ENCODE data around the gene ADGRA3. TPM values are rescaled to one million over a fixed set of nuclear protein-coding genes. Genes with fewer than 3 reads are reported as not detected.

ADGRA3 gene
- total RNA-seq, 3 donors from 2014 or later (not counting 1 experiment from before 2014, with no cell fraction given): 5.5 to 15.8 (median 8.2) TPM

DNA sequence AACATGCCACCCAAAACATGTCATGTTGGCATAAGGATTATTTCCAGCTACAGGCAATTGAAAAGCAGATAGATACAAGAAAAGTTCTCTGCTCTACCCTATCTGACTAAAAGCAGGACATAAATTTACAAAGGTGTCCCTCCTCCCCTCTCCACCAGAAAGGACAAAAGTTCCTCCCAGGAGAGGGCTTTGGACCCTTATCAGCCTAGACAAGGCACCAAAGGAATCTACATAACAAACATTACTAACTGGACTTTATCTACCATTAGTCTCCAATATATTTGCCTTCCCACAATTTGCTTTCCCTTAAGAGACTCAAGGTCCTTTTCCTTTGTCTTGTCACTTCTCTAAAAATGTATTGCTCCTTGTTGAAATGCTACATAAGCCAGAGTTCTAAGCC, 55.6 kb downstream of the ADGRA3 start:
- Histone ChIP-seq H3K36me3 (ENCODE audit: control insufficient read depth, insufficient read depth, low read length) (no peaks in the 10 kb centered on the region), H3K4me3 (ENCODE audit: low read length) (no peak overlapping the region), H3K4me1 (ENCODE audit: control insufficient read depth, insufficient read depth, low read length) (no peaks in the 10 kb centered on the region), H3K27ac (ENCODE audit: low read length) (no peak overlapping the region), H3K27me3 (ENCODE audit: control insufficient read depth, insufficient read depth, low read length) (no peaks in the 10 kb centered on the region), H3K9me3 (ENCODE audit: control insufficient read depth, insufficient read depth, low read length) (no peaks in the 10 kb centered on the region)
- Mint-ChIP-seq H3K27ac (no peak overlapping the region), H3K4me1 (peaks cover 16 to 17% of the 10 kb centered on the region in 2 donors), H3K4me3 (no peak overlapping the region), H3K27me3 (ENCODE audit: low read depth in 2 of 2) (no peaks in the 10 kb centered on the region), H3K9me3 (no peaks in the 10 kb centered on the region), H3K36me3 (no peaks in the 10 kb centered on the region)
- no peak for ATAC-seq
- DNase-seq: no peak
- intact Hi-C loops (cut with micrococcal nuclease): no loop called here
- TF ChIP-seq, protein P1, sequence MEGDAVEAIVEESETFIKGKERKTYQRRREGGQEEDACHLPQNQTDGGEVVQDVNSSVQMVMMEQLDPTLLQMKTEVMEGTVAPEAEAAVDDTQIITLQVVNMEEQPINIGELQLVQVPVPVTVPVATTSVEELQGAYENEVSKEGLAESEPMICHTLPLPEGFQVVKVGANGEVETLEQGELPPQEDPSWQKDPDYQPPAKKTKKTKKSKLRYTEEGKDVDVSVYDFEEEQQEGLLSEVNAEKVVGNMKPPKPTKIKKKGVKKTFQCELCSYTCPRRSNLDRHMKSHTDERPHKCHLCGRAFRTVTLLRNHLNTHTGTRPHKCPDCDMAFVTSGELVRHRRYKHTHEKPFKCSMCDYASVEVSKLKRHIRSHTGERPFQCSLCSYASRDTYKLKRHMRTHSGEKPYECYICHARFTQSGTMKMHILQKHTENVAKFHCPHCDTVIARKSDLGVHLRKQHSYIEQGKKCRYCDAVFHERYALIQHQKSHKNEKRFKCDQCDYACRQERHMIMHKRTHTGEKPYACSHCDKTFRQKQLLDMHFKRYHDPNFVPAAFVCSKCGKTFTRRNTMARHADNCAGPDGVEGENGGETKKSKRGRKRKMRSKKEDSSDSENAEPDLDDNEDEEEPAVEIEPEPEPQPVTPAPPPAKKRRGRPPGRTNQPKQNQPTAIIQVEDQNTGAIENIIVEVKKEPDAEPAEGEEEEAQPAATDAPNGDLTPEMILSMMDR (IDR thresholded peaks at IDR 0.05): no peak

DNA sequence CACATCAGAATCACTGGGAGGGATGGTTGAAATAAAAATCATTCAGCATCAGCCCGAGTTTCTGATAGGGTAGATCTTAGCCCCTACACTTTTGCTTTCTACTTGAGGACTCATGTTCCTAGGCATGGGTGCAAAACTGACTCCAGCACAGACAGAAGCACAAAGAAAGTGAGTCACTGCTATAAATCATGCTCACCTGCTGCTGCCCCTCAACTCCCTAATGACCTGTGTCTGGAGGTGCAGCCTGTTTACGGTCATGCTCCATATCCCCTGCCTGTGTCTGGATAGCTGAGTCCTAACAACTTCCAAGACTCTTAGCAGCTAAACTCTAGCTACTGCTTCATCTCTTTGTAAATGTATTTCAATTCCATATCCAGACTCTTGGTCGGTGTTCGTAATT, 57.8 kb downstream of the ADGRA3 start:
- no peaks in the 10 kb centered on the region for H3K36me3 Mint-ChIP-seq
- no peak overlapping the region for H3K4me3 Mint-ChIP-seq
- no peak overlapping the region for H3K4me3 ChIP-seq (ENCODE audit: low read length)
- H3K4me1 ChIP-seq (ENCODE audit: control insufficient read depth, insufficient read depth, low read length): no peaks in the 10 kb centered on the region
- peaks cover 4 to 6% of the 10 kb centered on the region in 2 donors for H3K4me1 Mint-ChIP-seq
- TF ChIP-seq, protein P1 (IDR thresholded peaks at IDR 0.05): no peak
- intact Hi-C loops (cut with micrococcal nuclease): no loop called here
- ATAC-seq (no peak), DNase-seq (no peak)
- no peaks in the 10 kb centered on the region for H3K9me3 ChIP-seq (ENCODE audit: control insufficient read depth, insufficient read depth, low read length)
- no peaks in the 10 kb centered on the region for H3K9me3 Mint-ChIP-seq
- no peaks in the 10 kb centered on the region for H3K36me3 ChIP-seq (ENCODE audit: control insufficient read depth, insufficient read depth, low read length)
- H3K27me3 ChIP-seq (ENCODE audit: control insufficient read depth, insufficient read depth, low read length): no peaks in the 10 kb centered on the region
- H3K27ac ChIP-seq (ENCODE audit: low read length): no peak overlapping the region
- no peaks in the 10 kb centered on the region for H3K27me3 Mint-ChIP-seq (ENCODE audit: low read depth in 2 of 2)
- H3K27ac Mint-ChIP-seq: no peak overlapping the region
- 93% methylated on average over 4 of the region's 4 CpGs for WGBS (ENCODE audit: insufficient coverage)

GRCh38 chr4:22457348-22457747, 58.5 kb downstream of the ADGRA3 start:
- intact Hi-C loops (cut with micrococcal nuclease): no loop called here
- DNase-seq: no peak
- no peaks in the 10 kb centered on the region for H3K9me3 Mint-ChIP-seq
- H3K4me3 Mint-ChIP-seq: no peak overlapping the region
- Histone ChIP-seq H3K9me3 (ENCODE audit: control insufficient read depth, insufficient read depth, low read length) (no peaks in the 10 kb centered on the region), H3K27me3 (ENCODE audit: control insufficient read depth, insufficient read depth, low read length) (no peaks in the 10 kb centered on the region), H3K36me3 (ENCODE audit: control insufficient read depth, insufficient read depth, low read length) (no peaks in the 10 kb centered on the region), H3K4me1 (ENCODE audit: control insufficient read depth, insufficient read depth, low read length) (no peaks in the 10 kb centered on the region), H3K27ac (ENCODE audit: low read length) (no peak overlapping the region), H3K4me3 (ENCODE audit: low read length) (no peak overlapping the region)
- H3K36me3 Mint-ChIP-seq: no peaks in the 10 kb centered on the region
- no peaks in the 10 kb centered on the region for H3K4me1 Mint-ChIP-seq
- ATAC-seq: no peak
- TF ChIP-seq, protein P1 (IDR thresholded peaks at IDR 0.05): no peak
- WGBS (ENCODE audit: insufficient coverage): no CpG with 5 or more reads among the region's 3 CpGs
- no peak overlapping the region for H3K27ac Mint-ChIP-seq
- no peaks in the 10 kb centered on the region for H3K27me3 Mint-ChIP-seq (ENCODE audit: low read depth in 2 of 2)

DNA sequence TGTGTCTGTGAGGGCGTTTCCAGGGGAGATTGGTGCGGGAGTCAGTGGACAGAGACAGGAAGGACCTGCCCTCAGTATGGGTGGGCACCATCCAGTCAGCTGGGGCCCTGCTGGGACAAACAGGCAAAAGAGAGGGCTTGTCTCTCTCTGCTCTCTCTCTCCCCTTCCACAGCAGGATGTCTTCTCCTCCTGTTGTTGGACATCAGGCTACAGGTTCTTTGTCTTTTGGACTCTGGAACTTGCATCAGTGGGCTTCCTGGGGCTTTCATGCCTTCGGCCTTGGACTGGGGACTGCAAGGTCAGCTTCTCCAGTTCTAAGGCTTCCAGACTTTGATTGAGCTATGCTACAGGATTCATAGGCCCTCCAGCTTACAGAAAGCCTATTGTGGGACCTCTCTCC, 59.6 kb downstream of the ADGRA3 start:
- Mint-ChIP-seq H3K4me1 (no peaks in the 10 kb centered on the region), H3K36me3 (no peaks in the 10 kb centered on the region), H3K27me3 (ENCODE audit: low read depth in 2 of 2) (no peaks in the 10 kb centered on the region), H3K4me3 (no peak overlapping the region), H3K27ac (no peak overlapping the region), H3K9me3 (no peaks in the 10 kb centered on the region)
- no peak for ATAC-seq
- no peaks in the 10 kb centered on the region for H3K4me1 ChIP-seq (ENCODE audit: control insufficient read depth, insufficient read depth, low read length)
- H3K27me3 ChIP-seq (ENCODE audit: control insufficient read depth, insufficient read depth, low read length): no peaks in the 10 kb centered on the region
- no peak overlapping the region for H3K27ac ChIP-seq (ENCODE audit: low read length)
- intact Hi-C loops (cut with micrococcal nuclease): no loop called here
- no peak for DNase-seq
- TF ChIP-seq, protein P1 (IDR thresholded peaks at IDR 0.05): no peak
- no peaks in the 10 kb centered on the region for H3K36me3 ChIP-seq (ENCODE audit: control insufficient read depth, insufficient read depth, low read length)
- no peaks in the 10 kb centered on the region for H3K9me3 ChIP-seq (ENCODE audit: control insufficient read depth, insufficient read depth, low read length)
- no peak overlapping the region for H3K4me3 ChIP-seq (ENCODE audit: low read length)
- WGBS (ENCODE audit: insufficient coverage): 74% methylated on average over 3 of the region's 3 CpGs

Data from natural killer cell (primary cell).